SW 1271 (cell line): ENCODE results near the gene PGAP2.

Source experiments
- DNase-seq, 2 experiments: peaks; one replicate each; lab custom pipeline; 2025; lab: John Stamatoyannopoulos, UW

PGAP2 gene

DNA sequence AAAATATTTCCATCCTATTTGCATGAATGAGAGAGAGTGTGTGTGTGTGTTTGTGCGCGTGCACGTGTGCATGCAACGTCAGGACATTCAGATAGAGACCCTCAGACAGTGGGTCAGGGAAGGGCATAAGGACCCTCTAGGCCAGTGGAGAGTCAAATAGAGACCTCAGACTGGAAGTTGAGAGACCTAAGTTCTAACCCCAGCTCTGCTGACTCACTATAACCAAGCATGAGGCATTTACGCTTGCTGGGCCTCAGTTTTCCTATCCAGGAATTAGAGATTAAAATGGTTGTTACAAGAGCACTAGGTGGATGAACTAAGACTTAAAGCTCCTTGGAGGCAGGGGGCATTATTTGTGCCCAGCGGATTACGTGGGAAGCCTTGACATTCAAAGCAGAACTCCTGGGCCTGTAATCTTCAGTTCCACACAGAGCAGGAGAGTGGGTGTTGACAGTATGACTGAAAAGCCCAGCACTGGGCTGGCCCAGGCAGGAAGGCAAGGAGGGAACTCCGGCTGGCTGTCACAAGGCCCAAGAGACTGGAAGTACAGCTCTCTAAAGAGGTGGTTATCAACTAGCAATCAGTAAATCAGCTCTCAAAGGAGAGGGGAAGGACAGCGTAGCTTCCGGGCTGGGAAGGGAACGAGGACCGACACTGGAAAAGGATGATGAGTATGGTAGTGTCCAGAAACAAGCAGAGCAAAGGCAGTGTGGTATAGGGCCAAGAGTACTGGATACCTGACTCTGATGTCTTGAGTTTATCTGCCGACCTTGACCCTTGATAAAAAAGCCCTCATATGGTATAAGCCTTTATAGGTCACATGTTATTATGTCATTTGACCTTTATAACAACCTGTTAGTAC is 23.2 kb downstream of the PGAP2 start:
- no peak for DNase-seq

DNA sequence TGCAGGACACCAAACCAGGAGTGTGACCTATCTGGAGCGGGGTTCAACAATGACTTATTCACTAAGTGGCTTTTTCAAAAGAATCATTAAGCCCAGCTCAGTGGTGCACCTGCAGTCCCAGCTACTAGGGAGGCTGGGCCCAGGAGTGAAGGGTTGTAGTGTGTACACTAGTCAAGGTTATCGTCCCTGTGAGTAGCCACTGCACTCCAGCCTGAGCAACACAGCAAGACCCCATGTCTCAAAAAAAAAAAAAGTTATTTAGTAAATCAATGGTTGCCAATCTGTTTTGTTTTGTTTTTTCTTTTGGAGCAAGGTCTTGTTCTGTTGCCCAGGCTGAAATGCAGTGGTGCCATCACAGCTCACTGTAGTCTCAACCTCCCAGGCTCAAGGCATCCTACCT is 24.5 kb downstream of the PGAP2 start:
- no peak for DNase-seq

DNA sequence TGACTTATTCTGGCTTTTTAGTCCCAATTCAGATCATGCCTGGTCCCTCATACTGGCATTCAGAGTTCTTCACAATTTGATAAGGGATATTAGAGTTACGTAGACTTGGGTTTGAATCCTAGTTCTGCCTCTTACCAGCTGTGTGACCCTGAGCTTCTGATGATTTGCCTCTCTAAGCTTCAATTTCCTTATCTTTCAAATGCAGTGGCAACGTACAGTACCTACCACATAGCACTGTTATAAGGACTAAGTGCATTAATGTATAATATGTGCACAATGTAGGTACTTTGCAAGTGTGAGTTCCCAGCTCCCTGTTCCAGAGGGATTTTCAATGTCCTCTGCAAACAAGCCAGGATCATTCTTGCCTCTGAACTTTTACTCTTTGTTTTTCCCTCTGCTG is 25.1 kb downstream of the PGAP2 start:
- DNase-seq, result no peak

DNA sequence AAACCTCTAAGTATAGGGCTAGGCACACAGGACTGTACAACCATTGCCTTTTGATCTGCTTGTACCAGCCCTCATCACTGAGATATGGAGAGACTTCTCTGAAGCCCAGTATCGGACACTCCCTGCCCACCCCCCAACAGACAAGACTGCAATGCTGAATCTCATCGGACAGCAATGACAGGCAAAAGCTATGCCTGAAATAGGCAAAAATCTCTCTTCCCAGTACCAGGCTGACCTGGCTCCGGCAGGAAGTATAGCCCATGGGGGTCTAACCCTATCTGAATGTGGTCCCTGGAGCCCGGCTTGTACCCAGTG is 25.9 kb downstream of the PGAP2 start:
- no peak for DNase-seq

DNA sequence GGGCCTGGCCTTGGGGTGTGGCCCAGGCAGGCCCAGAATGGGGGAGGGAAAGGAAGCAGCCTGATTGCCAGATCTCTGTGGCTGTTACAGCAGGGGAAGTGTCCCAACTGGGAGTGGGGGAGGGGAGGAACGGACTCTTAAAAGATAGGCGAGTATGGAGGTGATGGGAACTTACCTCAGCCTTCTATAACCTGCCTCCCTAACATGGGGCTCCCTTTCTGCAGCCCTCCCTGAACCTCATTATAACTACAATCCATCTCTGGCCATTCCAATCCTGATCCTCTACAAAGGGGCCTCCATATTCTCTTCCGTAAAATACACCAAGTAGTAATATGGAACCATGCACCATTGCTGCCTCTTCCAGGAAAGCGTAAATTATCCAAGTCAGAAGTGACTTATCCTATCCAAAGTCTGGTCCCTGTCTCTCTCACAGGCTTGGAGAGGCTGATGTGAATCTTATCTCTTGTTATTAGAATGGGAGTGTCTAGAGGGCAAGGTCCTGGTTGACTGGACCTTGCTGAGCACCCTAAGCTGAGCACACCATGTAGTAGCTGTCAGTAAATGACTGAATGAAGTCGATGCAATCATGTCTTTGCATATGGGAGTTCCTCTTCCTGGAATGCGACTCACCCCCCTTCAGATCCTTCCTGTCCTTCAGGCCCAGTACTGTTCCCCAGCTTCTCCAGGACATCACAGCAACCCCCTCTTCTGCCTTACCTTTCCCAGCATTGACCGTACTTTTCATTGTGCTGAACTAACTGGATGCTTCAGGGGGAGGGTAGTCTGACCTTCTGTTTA is 26.5 kb downstream of the PGAP2 start:
- DNase-seq, result no peak

DNA sequence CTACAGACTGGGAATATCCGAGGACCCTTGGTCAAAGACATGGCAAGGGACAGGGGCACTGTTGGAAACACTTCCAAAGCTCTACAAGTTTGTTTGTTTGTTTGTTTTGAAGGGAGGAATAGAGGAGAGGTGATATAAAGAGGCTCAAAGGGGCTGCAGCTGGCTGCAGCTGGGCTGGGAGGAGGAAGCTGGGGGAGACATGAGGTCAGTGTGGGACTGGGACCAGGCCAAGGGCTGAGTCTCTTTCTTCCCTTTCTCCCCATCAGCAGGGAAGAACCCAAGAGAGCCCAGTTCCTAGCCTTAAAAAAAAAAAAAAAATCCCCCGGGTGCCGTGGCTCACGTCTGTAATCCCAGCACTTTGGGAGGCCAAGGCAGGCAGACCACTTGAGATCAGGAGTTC is 27.4 kb downstream of the PGAP2 start:
- no peak for DNase-seq

DNA sequence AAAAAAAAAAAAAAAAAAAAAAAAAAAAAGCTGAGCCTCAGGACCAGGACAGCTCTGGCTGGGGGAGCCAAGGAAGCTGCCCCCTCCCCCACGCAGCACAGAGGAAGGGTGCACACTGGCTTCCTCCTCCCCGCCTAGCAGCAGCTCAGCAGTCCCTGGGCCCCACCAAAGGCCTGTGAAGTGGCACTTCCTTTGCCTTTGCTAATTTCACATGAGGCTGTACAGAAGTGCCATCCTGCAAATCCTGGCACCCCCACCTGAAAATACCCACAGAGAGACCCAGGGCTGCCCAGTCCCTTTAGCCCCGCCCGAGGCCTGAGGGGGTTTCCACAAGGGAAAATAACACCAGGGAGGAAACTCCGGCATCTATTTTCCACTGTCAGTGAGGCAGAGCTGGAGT is 28.5 kb downstream of the PGAP2 start:
- DNase-seq, result no peak

DNA sequence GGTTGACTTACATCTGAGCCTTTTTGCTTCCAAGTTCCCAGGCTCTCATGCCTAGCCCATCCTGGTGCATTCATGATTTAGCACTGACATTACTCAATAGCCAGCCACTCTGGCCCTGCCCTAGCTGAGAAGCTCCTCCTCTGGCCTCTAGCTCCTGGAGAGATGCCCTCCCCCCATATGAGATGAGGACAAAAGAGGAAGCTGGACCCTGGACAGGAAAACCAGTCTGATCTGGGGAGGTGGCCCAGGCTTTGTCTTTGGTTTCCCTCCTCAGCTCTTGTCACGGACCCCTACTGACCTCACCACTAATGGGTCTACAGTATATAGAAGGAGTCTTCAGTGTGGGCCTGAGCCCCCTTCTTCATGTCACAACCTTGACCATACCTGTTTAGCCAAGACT is 29.4 kb downstream of the PGAP2 start:
- DNase-seq, result no peak

DNA sequence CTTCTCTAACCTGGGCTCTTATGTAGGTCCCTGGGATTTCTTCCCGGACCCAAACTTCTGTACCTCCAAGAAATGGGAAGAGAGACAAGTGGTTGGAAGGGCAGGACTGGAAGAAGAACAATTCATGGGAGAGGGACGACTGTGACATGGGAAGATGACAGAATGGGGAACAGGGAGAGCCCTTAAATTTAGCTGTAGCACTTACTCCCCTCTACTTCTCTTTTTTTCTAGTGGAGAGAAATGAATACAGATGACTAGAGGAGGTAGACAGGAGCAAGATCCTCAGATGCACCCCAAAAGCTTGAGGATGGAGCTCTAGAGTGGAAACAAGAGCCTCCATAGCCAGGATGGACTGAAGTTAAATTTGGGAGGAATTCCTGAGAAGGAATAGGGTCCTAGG is 30.1 kb downstream of the PGAP2 start:
- DNase-seq, result no peak

DNA sequence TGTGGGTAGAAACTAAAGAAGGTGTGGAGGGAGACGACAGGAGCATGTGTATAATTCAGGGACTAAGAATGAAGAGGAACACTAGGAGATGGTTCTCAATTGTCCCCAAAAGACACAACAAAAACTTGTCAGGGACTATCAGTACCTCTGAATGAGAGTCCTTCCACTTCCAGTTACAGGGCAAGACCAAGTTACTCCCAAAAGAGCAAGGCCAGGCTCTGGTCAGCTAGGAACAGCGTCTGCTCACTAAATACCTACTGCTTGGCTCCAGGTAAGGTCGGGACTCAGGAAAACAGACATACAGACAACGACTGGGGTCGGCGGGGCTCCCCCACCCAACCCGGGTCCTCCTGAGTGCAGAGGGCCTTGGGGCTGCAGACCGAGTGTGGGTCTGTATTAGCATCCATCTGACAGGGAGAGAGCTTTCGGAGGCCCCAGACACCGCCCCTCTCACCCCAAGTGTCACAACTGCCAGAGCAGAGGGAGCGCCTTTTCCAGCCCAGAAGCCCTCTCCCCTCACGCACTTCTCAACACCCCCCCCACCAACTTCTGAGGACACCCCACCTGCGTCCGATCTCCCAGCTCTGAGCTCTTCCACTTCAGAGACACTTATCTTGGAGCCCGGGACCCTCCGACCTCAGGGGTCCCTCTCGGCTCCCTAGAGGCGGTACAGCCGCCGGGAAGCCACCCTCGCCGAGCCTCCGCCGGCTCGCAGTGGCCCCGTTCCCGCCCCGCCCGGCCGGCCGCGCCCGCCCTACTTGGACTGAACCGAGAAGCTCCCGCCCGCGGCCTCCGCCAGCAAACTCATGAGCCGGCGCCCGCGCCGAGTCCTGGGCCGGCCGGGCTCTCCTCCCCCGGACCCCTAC is 31.9 kb downstream of the PGAP2 start:
- peak in 1 of 2 experiments; percentile 20 for DNase-seq

DNA sequence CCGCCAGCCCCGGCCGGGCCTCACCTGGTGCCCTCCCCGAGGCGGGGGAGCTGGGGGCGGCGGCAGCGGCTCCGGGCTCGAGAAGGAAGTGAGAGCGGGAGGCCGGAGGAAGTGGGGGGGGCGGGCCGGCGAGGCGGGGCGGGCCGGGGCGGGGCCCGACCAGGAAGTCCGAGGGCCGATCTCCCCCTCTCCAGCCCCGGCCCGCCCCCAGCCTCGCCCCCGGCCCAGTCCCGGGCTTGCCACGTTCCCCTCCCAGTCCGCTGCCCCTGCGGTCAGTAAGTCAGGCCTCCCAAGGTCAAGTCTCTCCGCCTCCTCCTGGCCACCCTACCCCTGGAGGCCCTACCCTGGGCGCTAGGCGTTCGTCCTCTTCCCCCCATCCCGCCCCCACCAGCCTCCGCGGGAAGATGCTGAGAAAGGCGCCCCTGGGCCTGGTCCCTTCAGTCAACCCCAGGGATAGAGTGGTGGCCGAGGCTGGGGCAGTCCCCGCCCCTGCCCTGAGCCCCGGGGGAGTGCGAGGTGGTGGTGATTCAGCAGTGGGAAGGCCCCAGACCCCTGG is 32.6 kb downstream of the PGAP2 start, which contains the start of gene RHOG:
TSS of gene RHOG (minus strand) at position 90 of the 556 bp plus-strand sequence. CDS start 12,821 bp downstream, outside the sequence.
- DNase-seq, result peak; percentile 62 to 83

DNA sequence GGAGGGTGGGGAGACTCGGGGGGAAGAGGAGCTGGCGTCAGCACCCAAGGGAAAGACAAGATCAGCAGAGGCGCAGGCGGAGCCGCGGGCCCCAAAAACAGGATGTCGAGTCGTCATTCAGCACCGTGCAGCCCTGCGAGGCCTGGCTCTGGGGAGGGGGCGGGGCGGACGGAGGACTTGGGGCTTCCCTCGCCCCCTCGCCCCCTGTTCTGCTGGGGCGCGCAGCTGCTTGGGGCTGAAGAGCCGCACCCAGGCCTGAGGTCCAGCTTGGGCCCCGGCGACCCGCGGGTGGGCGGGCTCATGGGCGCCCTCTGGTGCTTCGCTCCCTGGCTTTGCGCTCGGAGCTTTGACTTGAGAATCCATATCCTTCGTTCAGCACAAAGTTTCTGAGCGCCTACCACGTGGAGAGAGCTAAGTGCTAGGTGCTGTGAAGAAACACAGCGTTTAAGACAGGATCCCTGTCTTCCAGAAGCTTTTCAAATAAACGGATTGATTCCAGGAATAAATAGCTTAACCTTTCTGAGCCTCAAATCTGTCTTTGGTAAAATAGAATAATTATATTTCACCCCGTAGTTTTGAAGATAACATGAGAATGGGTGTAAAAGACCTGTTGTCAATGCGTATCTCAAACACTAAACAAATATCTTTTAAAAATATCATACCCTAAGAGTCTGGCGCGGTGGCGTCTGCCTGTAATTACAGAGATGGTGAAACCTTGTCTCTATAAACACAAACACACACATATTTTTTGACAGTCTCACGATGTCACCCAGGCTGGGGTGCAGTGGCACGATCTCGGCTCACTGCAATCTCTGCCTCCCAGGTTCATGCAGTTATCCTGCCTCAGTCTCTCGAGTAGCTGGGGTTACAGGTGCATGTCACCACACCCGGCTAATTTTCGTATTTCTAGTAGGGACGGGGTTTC is 33.3 kb downstream of the PGAP2 start:
- peak; percentile 56 to 83 for DNase-seq

DNA sequence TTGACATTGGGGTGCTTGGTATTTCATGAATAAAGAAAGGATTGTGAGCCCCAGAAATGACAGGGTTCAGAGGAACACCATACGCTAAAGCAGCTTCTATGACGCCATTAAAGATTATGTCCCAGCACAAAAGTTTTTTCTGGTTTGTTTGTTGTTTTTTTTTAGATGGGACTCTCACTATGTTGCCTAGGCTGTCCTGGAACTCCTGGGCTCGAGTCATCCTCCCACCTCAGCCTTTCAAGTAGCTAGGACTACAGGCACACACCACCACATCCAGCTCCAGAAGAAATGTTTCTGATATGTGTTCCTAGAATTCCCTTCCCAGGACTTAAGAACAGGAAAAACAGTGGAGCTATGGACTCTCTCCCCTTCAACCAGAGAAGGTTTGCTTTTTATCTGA is 35.0 kb downstream of the PGAP2 start:
- DNase-seq, result no peak

DNA sequence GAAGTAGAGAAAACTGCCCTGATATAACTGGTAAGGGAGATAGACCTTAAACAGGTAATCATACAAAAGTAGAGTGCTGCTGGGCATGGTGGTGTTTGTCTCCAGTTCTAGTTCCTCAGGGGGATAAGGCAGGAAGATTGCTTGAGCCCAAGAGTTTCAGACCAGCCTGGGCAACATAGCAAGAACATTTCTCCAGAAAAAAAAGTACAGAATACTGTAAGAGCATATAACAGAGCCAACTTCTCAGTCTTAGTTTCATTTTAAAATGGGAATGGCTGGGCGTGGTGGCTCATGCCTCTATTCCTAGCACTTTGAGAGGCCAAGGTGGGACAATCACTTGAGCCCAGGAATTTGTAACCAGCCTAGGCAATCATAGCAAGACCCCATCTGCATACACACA is 36.9 kb downstream of the PGAP2 start:
- DNase-seq, result no peak

DNA sequence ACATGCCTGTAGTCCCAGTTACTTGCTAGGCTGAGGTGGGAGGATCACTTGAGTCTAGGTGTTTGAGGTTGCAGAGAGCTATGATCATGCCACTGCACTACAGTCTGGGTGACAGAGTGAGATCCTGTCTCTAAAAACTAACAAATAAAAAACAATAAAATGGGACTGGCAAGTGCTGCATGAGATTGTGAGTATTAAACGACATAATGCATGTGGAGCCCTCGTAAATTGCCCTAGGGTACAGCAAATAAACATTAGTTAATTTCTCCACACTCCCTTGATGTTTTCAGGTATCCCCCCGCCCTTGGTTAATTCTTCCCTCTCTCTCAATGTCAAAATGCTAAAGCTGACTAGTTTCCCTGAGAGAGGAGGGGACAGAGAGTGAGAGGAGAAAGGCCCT is 37.3 kb downstream of the PGAP2 start:
- DNase-seq, result no peak

DNA sequence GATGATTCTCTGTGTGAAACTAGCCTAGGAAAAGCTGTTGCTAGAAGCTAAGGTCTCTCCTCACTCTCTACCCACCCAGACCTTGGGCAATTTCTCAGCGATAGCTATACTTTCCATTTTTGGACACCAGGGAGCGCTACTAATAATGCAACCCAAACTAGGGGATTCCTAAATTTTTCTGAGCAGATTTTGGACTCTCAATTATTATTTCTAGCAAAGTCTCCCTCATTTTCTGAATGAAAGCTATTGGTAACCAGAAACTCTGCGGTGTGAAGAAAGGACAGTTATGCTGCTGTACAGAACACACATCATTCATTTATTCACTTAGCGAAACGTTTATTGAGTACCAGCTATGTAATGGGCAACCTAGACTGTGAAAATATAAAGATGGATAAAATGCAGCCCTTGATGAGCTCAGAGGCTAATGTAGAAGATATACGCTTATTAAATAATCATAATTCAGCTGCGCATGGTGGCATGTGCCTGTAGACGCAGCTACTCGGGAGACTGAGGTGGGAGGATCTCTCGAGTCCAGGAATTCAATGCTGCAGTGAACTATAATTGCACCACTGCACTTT is 41.0 kb downstream of the PGAP2 start:
- DNase-seq, result peak in 1 of 2 experiments; percentile 22

DNA sequence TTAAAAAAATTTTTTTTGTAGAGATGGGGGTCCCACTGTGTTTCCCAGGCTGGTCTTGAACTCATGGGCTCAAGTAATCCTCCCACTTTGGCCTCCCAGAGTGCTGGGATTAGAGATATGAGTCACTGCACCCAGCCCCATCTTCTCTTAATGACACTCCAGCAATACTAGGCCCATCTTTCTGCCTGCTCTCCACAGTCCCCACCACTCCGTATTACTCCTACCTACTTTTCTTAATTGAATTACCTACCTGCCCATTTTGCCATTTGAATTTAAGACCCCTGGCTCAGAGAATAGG is 45.1 kb downstream of the PGAP2 start:
- DNase-seq, result no peak

DNA sequence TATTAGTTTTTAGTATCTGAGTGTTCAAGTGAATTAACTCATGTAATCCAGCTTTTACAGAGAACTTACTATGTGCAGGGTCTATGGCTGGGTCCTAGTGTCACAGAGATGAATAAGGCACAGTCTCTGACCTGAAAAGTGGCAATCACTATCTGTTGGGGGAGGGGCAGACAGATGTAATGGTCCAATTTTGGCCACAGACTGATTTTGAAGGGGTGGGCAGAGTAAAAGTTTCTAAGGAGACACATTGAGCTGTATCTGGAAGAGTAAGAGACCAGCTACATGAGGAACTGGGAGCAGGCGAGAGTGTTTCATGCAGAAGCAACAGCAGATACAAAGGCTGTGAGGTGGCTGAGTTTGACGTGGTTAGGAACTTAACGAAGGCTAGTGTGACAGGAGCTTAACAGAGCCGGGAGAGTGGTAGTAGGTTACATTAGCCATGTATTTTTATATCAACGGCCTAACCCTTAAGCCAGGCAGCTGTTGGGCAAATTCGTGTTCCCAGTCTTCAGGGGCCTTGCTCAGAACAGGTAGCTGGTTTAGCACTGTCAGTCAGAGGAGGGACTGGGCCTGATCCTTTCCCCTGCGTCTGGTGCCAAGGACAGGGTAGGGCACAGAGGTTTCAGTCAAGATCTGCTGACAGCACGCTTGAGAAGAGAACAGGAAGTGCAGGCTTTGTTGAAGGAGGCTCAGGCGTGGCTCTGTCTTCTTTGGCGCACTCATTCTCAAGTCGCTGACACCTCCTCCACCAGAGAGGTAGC is 45.7 kb downstream of the PGAP2 start:
- no peak for DNase-seq

DNA sequence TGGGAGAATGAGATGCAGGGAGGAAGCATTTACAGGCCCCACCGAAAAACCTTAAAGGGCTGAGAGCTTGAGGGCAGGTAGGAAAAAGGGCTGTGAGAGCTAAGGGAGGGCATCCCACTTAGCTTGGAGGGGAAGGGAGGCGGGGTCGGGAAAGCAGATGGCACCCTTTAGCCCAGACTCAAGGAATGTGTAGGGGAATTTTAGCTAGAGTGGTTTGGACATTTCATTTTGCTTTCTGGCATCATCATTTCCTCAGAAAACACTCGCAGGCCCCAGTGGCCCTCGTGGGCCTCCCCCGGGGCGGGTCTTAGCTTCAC is 46.3 kb downstream of the PGAP2 start:
- no peak for DNase-seq
